TTC549 (cell line): Measurements from ENCODE around the gene TADA1.
"Not testable (repeated sequence)": the region's sequence is repeated elsewhere in the genome, so short reads cannot be mapped to it uniquely, and the experiment has no call there.

ENCODE experiments used
- FAIRE-seq: peaks from 2 replicates; lab custom pipeline; 2012; peaks lifted over from hg19 to GRCh38; lab: Jason Lieb, UNC

The TADA1 gene

DNA sequence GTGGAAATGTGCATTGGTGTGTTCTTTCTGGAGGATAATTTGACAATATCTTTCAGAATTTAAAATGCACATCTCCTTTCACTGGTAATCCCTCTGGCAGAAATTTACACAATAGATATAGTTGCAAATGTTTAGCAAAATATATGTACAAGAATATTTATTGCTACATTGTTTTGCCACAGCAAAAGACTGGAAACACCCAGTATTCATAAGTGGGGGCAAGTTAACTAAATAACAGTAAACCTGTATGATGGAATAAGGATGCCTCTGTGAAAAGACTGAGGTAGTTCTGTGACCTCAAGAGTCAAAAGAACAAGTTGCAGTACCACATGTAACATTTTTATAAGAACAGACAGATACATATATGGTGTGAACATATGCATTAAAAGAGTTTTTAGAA, 13.7 kb upstream of the TADA1 start:
- FAIRE-seq = no peak

DNA sequence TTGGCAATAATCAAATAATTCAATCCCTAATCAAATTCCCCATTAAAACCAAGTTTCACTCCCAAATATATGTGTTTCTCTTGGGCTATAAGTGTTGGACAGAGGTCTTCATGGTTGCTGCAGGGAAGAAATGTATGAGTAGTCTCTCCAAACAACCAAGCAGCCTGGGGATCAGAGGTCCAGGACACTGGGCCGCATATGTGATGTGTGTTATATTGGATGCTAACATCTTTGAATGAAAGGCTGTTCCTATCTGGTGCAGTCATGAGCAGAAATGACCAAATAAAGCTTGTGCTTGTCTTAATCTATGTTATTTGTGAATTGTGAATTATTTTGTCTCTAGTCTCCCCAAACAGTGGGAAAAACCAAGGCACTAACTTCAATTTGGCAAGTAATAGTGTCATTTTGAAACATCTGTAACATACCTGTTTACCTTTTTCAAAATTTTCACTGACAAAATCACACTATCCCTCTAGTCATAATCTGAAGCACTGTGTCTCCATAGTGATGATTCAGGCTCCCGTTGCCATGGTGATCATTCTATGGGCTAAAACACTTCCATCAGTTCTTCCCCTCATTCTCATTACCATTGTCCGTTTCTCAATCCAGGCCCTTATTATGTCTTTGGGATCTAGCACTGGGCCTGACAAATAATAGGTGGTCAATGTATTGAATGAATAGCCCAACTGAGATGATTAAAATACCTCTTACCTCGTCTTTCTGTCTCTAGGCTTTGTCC, 12.5 kb upstream of the TADA1 start:
- FAIRE-seq = no peak

DNA sequence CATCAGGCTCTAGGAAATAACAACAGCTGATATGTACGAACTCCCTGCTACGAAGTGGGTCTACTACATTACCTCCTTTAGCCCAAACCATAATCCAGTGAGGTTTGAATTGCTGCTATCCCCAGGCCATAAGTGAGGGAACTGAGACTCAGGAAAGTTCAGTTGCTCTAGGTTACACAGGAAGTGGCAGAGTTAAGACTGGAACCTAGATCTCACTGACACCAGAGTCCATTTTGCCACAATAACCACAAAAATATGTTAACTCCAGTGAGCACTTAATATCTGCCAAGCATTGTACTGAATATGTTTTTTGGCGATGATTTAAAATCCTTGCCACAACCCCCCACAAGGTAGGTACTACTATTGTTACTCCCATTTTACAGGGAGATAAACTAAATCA, 8.9 kb upstream of the TADA1 start:
- no peak for FAIRE-seq

DNA sequence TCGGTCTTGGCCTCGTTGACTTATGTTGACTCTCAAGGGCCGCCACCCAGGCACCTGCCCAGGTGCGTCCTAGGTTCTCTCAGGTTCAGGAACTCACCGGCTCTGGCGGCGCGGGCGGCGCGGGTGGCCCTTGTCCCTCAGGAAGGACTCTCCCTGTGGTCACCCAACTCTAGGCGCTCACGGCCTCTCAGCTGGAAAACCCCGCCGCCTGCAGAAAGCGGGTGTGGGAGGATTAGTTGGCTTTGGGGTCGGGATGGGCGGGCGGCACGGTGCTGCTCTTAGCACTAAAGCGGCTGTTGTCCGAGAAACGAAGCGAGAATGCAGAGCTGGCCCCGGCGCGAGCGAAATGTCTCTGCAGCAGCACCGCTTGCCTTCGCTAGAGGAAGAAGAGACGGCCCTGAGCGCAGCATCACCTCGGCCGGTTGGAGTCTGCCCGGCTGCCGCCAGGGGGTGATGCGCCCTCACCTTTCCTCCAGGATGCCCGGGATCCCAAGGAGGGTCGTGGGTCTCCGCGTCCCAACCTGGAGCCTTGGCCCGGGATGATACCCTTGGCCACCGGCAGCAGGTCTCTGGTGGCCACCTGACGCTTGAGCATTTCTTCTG, 8.1 kb upstream of the TADA1 start:
- FAIRE-seq = no peak

DNA sequence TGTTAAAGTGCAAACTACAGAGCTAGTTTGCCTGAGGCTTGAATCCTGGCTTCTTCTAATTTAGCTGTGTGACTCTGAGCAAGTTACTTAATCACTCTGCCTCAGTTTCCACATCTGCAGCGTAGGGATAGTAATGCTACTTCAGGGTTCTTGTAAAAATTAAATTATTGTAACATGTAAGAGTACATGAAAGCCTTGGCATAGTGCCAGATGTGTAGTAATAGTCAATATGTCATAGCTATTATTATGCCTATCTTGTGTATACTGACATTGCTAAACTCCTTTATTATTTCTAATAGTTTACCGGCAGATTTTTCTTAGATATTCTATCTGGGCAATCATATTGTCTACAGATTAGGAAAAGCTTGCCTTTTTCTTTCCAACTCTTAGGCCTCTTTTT, 6.8 kb upstream of the TADA1 start:
- no peak for FAIRE-seq

DNA sequence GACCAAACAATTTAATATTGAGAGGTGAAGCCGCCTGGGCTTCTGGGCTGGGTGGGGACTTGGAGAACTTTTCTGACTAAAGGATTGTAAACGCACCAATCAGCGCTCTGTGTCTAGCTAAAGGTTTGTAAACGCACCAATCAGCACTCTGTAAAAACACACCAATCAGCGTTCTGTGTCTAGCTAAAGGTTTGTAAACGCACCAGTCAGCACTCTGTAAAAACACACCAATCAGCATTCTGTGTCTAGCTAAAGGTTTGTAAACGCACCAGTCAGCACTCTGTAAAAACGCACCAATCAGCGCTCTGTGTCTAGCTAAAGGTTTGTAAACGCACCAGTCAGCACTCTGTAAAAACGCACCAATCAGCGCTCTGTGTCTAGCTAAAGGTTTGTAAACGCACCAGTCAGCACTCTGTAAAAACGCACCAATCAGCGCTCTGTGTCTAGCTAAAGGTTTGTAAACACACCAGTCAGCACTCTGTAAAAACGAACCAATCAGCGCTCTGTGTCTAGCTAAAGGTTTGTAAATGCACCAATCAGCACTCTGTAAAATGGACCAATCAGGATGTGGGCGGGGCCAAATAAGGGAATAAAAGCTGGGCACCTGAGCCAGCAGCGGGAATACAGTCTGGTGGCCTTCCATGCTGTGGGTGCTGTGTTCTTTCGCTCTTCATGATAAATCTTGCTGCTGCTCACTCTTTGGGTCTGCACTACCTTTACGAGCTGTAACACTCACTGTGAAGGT, 2.3 kb upstream of the TADA1 start:
- not testable (repeated sequence) for FAIRE-seq

DNA sequence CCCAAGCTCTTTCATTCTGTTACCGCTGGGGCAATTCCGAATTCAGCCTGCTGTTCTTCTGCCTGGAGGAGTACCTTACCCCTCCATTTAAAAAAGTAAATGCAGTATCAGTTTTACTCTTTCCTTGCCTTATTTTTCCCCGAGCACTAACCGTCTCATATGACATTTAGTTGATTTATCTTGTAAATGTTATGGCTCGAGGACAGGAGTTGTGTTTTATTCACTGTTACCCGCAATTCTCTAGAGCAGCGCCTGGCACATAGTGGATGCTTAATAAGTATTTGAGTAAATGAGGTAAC, 425 bp upstream of the TADA1 start:
- FAIRE-seq = no peak

DNA sequence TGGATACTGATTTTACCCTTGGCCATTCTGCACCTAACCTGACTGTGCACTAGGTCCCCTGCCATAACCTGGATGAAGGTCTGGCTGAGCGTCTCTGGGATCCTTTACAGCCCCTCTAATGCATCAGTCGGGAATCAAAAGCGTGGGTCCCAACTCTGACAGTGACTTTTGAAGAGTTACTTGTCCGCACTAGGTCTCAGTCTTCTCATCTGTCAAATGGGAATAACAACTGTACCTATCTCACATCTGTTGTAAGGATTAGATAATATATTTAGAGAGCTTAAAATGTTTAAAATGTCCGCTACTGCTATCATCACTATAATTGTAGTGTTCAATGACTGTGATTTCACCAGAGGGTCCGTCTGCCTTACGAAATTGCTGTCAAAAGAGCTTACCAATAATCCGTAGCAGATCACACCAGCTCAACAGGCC, 746 bp downstream of the TADA1 start:
- no peak for FAIRE-seq

DNA sequence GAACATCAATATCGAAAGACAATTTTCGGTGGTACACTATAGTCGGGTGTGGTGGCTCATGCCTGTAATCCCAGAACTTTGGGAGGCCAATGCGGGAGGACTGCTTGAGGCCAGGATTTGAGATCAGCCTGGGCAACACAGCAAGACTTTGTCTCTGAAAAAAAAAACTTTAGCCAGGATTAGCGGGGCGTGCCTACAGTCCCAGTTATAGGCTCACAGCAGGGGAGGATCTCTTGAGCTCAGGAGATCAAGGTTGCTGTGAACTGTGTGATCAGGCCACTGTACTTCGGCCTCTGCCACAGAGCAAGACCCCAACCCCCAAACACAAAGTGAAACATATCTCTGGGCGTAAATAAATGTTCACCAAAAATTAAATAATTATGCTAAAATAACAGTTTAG, 1.6 kb downstream of the TADA1 start:
- FAIRE-seq = no peak

DNA sequence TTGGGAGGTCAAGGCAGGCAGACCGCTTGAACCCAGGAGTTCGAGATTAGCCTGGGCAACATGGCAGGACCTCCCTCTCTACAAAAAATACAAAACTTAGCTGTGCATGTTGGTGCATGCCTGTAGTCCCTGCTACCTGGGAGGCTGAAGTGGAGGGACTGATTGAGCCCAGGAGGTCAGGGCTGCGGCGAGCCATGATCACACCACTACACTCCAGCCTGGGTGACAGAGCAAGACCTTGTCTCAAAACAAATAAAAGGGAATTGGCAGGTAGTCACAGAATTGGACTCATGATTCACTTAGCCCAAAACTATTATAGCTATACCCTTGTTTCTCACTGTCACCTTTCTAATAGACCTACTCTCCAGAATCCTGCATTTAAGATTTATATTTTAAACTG, 5.5 kb downstream of the TADA1 start:
- FAIRE-seq = no peak

DNA sequence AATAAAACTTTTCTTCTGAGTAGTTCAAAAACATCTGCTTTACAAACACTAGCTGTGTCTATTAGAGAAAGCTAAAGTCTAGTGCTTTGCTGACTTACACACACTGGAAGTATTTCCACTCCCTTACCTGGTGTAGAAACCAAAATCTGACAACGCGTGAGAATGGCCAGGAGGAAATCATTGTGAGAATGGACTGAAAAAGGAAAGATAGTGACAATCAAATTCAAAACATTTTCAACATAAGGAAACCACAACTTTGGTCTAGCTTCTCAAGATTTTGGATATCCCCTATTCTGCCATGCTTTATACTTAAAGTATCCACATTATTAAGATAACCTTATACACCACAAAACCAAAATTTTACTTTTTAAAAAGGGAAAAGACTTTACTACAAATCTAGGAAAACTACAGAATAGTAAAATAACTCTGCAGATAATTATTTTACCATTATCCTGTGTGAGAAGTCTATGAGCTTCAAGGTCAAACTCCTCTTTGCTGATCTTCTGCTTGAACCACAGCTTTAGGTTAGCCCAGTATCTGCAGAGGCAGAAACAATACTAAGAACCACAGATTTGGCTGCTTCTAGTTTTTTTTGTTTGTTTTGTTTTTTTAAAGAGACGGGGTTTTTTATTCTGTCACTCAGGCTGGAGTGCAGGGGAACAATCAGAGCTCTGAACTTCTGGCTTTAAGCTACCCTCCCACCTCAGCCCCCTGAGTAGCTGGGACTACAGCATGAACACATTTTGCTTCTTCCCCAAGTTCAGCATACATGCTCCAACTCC, 6.6 kb downstream of the TADA1 start:
- no peak for FAIRE-seq

DNA sequence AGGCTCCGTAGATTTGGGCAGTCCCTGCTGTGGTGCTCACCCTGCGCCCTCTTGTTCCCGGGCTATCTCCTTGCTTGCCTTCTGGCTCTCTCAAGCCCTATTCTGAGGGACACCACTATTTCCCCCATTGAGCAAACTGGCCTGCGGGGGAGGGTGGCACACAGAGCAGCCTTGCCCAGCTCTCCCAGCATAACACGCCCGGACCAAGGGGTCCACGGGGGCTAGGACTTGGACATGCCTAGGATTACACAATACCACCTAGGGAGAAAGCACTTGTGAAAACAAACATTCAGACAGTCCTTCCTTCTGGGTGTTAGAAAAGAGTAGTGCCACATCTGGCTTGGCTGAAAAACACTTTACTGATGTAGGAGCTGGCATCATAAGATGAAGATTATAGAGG, 7.4 kb downstream of the TADA1 start:
- no peak for FAIRE-seq

DNA sequence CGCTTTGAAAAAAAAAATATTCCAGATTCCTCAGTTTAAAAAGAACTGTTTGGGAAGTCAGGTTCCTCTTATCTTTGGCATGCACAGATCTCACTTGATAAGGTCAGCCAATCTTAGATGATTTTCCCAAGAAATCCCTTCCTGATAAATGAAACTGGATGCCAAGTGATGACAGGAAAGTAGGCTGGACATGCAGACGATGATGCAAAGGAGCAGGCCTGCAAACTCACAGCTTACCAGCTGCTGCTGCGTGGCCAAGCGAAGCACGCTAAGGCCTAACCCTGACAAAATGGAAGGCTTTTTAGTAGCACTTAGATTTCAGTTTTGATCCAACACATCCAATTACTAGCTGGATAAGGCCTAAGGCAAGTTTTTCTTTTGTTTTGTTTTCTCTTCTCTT, 10.1 kb downstream of the TADA1 start:
- FAIRE-seq = no peak

DNA sequence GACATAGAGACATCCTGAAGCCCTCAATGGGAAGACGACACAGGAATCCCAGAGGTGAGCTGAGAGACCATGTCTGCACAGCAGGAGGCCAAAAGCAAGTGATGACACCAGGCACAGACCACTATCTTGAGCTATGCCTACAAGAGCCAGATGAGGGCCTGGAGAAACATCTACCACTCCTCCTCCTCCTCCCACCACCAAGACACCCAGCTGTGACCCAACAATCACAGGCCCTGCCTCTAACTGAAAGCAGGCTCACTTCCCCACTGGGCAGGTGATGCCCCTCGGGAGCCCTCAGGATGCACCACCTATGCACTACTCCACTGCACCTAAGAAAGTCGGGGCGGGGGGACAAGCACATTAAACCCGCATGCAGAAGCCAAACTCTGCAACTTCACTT, 16.5 kb downstream of the TADA1 start:
- FAIRE-seq = no peak

DNA sequence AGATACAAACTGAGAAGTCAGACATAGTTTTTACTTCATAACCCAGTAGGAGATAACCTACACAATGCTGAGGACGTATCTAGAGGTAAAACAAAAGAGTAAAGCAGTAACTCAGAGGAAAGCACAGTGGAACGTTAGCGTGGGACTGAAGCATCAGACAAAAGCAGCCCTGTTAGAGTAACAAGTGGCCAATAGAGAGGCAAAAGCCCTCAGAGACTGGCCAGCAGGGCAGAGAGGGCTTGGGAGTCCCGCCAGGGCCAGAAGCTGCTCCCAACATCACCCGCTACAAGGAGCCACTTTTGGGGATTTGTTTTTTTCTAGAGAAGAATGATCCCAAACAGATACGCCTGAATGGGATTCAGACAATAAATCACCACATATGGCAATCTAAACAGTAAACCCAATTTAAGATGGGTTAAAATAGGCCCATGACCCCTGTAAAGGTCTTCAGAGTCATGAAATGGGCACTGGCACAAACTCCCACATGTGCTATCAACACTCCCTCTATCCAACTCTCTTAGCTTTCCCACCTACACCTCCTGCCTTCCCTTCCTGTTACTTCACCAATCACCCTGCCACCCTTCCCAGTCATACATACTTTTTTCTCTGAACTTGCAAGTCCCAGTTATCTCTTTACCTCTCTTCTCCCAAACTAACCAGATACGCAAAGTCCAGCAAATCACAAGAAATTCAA, 17.2 kb downstream of the TADA1 start:
- no peak for FAIRE-seq

DNA sequence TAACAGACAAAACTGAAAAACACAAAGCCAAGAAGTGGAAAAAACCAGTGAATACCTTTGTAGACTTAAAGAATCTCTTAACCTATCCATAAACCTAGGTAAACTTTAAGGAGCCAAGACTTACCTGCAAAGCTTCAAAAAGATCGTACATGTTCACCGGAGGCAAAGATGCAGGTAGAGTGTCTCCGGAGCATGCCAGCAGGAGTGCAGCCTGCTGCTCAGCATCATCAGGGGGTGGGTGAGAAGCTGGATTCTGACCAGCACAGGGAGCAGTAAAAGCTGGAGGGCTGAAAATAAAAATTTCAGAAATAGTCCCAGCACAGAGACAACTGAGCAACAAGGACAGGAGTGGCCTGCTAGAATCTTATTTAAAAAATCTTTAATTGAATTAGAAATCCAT, 18.1 kb downstream of the TADA1 start:
- FAIRE-seq = no peak

DNA sequence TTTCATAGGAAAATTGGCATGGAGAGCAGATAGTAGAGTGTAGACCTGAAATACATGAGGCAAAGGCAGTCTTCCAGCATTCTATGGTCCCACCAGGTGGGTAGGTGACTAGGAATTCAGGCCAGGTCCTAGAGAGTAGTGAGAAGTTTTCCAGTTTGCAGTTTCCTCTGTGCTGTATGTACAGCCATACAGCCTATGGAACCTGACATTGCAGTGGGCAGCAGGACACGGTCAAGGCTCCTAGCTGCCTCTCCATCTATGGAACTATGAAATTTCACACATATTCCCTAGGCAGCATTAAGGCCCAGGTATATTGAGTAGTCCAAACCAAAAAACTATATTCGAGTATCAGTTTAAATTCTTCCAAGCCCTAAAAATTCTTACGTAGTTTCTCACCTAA, 20.5 kb downstream of the TADA1 start:
- FAIRE-seq = no peak

DNA sequence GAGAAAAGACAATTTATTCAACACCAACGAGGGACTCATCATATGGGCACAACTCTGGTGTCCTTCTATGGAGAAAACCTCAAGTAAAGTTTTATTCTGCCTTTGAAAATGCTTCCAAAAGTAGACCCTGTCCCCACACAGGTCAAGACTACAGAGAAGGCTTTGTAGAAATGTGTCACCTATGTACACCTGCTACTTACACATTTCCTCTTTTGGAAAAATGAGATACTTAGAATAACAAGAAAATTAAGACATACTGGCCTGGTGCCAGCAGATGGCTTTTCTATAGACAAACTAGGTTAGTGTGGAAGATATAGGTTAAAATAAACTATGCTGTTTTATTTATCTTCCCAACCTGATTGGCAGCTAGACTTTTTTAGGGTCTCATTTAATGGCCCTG, 23.1 kb downstream of the TADA1 start:
- FAIRE-seq = no peak

DNA sequence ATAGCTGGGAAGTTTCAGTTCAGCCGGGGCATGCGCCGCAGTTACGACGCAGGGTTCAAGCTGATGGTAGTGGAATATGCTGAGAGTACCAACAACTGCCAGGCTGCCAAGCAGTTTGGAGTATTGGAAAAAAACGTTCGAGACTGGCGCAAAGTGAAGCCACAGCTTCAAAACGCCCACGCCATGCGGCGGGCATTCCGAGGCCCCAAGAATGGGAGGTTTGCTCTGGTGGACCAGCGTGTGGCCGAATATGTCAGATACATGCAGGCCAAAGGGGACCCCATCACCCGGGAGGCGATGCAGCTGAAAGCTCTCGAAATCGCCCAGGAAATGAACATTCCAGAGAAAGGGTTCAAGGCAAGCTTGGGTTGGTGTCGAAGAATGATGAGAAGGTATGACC, 26.9 kb downstream of the TADA1 start:
- FAIRE-seq = no peak

DNA sequence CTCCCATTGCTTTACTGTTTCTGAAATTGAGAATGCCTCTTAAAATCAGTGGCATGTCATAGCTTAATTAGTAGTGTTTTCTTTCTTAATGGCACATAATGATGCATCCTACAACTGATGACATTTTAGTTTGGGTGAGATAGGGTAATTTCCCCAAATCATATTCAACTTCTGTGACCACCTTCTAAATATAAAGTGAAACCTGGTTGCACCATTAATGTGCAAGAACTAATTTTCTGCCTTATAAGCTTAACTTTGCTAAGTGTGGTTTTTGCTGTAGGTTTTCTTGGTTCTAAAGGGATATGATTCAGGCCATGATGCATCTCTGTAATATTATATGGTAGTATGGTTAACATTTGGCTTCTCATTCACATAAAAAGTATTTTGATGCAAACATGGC, 27.9 kb downstream of the TADA1 start:
- FAIRE-seq = no peak

DNA sequence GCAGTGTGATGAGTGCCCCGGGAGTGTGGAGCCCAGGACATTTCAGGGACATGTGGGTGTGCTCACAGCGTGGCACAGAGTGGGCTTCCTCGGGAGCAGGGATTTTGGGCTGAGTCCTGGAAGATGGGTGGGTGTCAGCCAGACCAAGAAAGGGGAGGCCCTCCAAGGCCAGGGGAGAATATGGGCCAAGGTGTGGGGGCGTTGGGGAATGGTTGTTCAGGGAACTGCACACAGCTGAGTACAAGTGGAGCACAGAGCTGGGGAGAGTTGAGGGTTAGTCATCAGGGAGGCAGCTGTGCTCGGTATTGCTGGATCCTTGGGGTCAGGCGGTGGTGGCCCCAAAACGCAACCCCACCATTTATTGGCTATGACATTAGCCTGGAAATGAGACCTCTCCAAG, 31.3 kb downstream of the TADA1 start:
- FAIRE-seq = no peak

DNA sequence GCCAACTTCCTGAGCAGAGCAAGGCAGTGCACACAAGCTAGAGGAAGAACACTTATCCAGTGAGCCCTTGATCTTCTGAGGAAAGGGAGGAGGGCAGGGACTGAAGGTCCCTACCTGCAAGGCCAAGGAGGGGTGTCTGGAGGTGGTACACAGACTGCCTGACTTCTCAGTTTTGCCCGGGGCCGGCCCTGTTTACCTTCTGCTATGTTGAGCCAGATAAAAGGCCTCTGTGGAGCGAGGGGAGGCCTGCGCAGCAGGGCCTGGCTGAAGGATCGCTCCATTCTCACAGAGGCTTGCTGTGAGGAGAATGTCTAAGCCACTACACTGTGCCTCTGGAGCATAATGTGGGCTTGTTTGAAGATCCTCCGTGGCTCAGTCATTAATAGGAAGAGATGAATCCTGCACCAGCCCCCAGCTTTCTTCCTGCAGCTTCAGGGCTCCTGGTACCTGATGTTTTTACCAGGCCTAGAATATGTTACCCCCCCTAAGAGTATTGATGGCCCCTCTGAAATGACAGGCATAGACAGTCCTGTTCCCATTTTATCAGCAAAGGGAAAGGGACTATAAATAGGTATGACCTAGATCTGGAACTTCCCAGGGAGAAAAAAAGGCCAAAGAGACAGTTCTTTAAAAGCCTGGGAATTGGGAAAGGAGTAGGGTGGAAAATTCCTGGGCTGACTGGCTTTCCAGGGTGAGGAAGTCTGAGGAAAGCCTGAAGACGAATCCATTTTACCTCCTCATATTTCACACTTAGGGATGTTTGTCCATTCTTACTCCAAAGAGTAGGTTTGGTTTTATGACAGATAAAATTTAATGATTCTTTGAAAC, 32.1 kb downstream of the TADA1 start:
- FAIRE-seq = no peak
